Hepatocyte (in vitro differentiated cells): ENCODE measurements around the gene DNAJC5G. TPM values are rescaled to one million over a fixed set of nuclear protein-coding genes. Genes with fewer than 3 reads are reported as not detected.

ENCODE experiments used
- DNase-seq: peaks from one replicate; pipeline ENCODE4 v3.0.0-alpha.2; 2016; ENCODE audit warnings: low spot score
- H2AFZ ChIP-seq: fragments of 200-600 bp; sonication (generic); 2 replicates; pipeline ENCODE4 v1.6.0; 2016; ENCODE audit warnings: antibody characterized with exemption, mild to moderate bottlenecking
- H3K27ac ChIP-seq: fragments of 200-600 bp; sonication (generic); 2 replicates; pipeline ENCODE4 v1.5.1; 2016; ENCODE audit warnings: mild to moderate bottlenecking
- H3K27me3 ChIP-seq: fragments of 200-600 bp; sonication (generic); 2 replicates; pipeline ENCODE4 v1.6.1; 2016
- H3K36me3 ChIP-seq: fragments of 200-600 bp; sonication (generic); replicated peaks from 2 replicates; pipeline ENCODE4 v1.5.1; 2016; ENCODE audit warnings: low read depth; ENCODE audit not compliant: insufficient read depth
- H3K4me1 ChIP-seq: fragments of 200-600 bp; sonication (generic); 2 replicates; pipeline ENCODE4 v1.5.1; 2016; ENCODE audit warnings: mild to moderate bottlenecking, moderate library complexity; ENCODE audit not compliant: insufficient read depth
- H3K4me2 ChIP-seq: fragments of 200-600 bp; sonication (generic); 2 replicates; pipeline ENCODE4 v1.6.0; 2016
- H3K4me3 ChIP-seq: fragments of 200-600 bp; sonication (generic); 2 replicates; pipeline ENCODE4 v1.5.1; 2016; ENCODE audit warnings: mild to moderate bottlenecking
- H3K79me2 ChIP-seq: fragments of 200-600 bp; sonication (generic); 2 replicates; pipeline ENCODE4 v1.6.0; 2017; ENCODE audit warnings: mild to moderate bottlenecking
- H3K9me2 ChIP-seq: fragments of 200-600 bp; sonication (generic); replicated peaks from 2 replicates; pipeline ENCODE4 v1.6.0; 2017; ENCODE audit warnings: mild to moderate bottlenecking; ENCODE audit not compliant: insufficient read depth
- H3K9me3 ChIP-seq: fragments of 200-600 bp; sonication (generic); 2 replicates; pipeline ENCODE4 v1.5.1; 2016; ENCODE audit warnings: low read depth, mild to moderate bottlenecking
- H4K20me1 ChIP-seq: fragments of 200-600 bp; sonication (generic); 2 replicates; pipeline ENCODE4 v1.6.0; 2016; ENCODE audit warnings: mild to moderate bottlenecking; ENCODE audit not compliant: insufficient read depth, poor library complexity, severe bottlenecking
- CTCF ChIP-seq: fragments of 200-600 bp; sonication (generic); IDR thresholded peaks from 2 replicates; pipeline ENCODE4 v1.5.1; 2016; ENCODE audit warnings: antibody characterized with exemption, mild to moderate bottlenecking; ENCODE audit not compliant: poor library complexity
- EZH2 ChIP-seq: fragments of 200-600 bp; sonication (generic); IDR thresholded peaks from 2 replicates; pipeline ENCODE4 v1.6.1; 2016; ENCODE audit warnings: antibody characterized with exemption, mild to moderate bottlenecking, borderline replicate concordance
- EZH2phosphoT487 ChIP-seq: fragments of 200-600 bp; sonication (generic); IDR thresholded peaks from one replicate; pipeline ENCODE4 v1.6.1; 2018; ENCODE audit warnings: antibody characterized with exemption, mild to moderate bottlenecking, low read depth, moderate library complexity; ENCODE audit not compliant: unreplicated experiment, severe bottlenecking
- WGBS: methylation state at CpG from one replicate; pipeline ENCODE4 v1.1.6; 2016; ENCODE audit warnings: low lambda C conversion rate; ENCODE audit errors: missing lambda C conversion rate; 5-methylcytosine and 5-hydroxymethylcytosine counted together
- polyA plus RNA-seq: library from polyadenylated mRNA; unstranded; fragments of >200 nt; fragmentation: Nextera tagmentation; extraction: Ambion mirVana; gene quantifications from 2 replicates; pipeline ENCODE4 v1.2.1, GENCODE V29; 2016
- total RNA-seq: library from RNA; depleted of rRNA; stranded (reverse); fragments of >200 nt; gene quantifications from 2 replicates; pipeline ENCODE4 v1.2.3, GENCODE V29; 2014

The DNAJC5G gene
- total and polyA plus RNA-seq, 2 experiments from 2014 or later, result not detected

- DNase-seq, result no peak
- no peaks in the 10 kb centered on the region for H3K9me2 ChIP-seq
- H3K27me3 ChIP-seq, result peaks cover 48% of the 10 kb centered on the region
- H3K36me3 ChIP-seq, result no peaks in the 10 kb centered on the region
- H2AFZ ChIP-seq, result no peak overlapping the region
- no peak overlapping the region for H3K27ac ChIP-seq
- H3K4me3 ChIP-seq, result no peak overlapping the region
- no peak overlapping the region for H3K4me2 ChIP-seq
- H3K9me3 ChIP-seq, result no peaks in the 10 kb centered on the region
- H4K20me1 ChIP-seq, result no peaks in the 10 kb centered on the region
- TF ChIP-seq CTCF, result no peak
- no peak for TF ChIP-seq EZH2phosphoT487
- TF ChIP-seq EZH2, result no peak
- peaks cover 5% of the 10 kb centered on the region for H3K4me1 ChIP-seq
- no peaks in the 10 kb centered on the region for H3K79me2 ChIP-seq
- 90% methylated on average over 13 of the region's 13 CpGs for WGBS
Observed at GRCh38 chr2:27304488-27305240, 29.4 kb downstream of the DNAJC5G start.

GRCh38 chr2:27305516-27305915 lies 30.3 kb downstream of the DNAJC5G start:
- DNase-seq, result no peak
- Histone ChIP-seq H3K4me1 (peaks cover 5% of the 10 kb centered on the region), H3K27ac (no peak overlapping the region), H3K4me2 (no peak overlapping the region), H3K9me3 (no peaks in the 10 kb centered on the region), H2AFZ (no peak overlapping the region), H4K20me1 (no peaks in the 10 kb centered on the region), H3K79me2 (no peaks in the 10 kb centered on the region), H3K4me3 (no peak overlapping the region), H3K36me3 (no peaks in the 10 kb centered on the region), H3K27me3 (peaks cover 48% of the 10 kb centered on the region), H3K9me2 (no peaks in the 10 kb centered on the region)
- 94% methylated on average over 16 of the region's 16 CpGs for WGBS
- TF ChIP-seq CTCF, result no peak
- no peak for TF ChIP-seq EZH2
- no peak for TF ChIP-seq EZH2phosphoT487

- Histone ChIP-seq H3K27me3 (peaks cover 48% of the 10 kb centered on the region), H3K4me3 (no peak overlapping the region), H3K9me3 (no peaks in the 10 kb centered on the region), H3K36me3 (no peaks in the 10 kb centered on the region), H3K9me2 (no peaks in the 10 kb centered on the region), H4K20me1 (no peaks in the 10 kb centered on the region), H3K27ac (no peak overlapping the region), H2AFZ (no peak overlapping the region), H3K79me2 (no peaks in the 10 kb centered on the region), H3K4me1 (peaks cover 5% of the 10 kb centered on the region), H3K4me2 (no peak overlapping the region)
- no peak for DNase-seq
- WGBS, result 74% methylated on average over 21 of the region's 26 CpGs
- no peak for TF ChIP-seq CTCF
- no peak for TF ChIP-seq EZH2
- TF ChIP-seq EZH2phosphoT487, result no peak
Observed at GRCh38 chr2:27306136-27306535, 30.9 kb downstream of the DNAJC5G start.
